Fibroblast of lung (primary cell): ENCODE results near the gene MBD6. TPM values are rescaled to one million over a fixed set of nuclear protein-coding genes. Genes with fewer than 3 reads are reported as not detected.

ENCODE experiments used
- DNase-seq, 2 donors: peaks; one replicate each; pipeline versions ENCODE4 v3.0.0 to v3.0.0-alpha.2; 2010; ENCODE audit warnings: low read depth in 2 of 2
- H2AFZ ChIP-seq: 2 replicates; pipeline ENCODE4 v1.5.1; 2012; ENCODE audit warnings: low read length, control low read depth, inconsistent platforms
- H3K27ac ChIP-seq: 2 replicates; pipeline ENCODE4 v1.5.1; 2011; ENCODE audit warnings: low read length, control low read depth; ENCODE audit not compliant: insufficient read depth
- H3K27me3 ChIP-seq: 2 replicates; pipeline ENCODE4 v1.5.1; 2011; ENCODE audit warnings: mild to moderate bottlenecking, low read length; ENCODE audit not compliant: control insufficient read depth, insufficient read depth
- H3K36me3 ChIP-seq: 2 replicates; pipeline ENCODE4 v1.5.1; 2011; ENCODE audit warnings: low read length; ENCODE audit not compliant: control insufficient read depth, insufficient read depth
- H3K4me1 ChIP-seq: 2 replicates; pipeline ENCODE4 v1.5.1; 2011; ENCODE audit warnings: low read length; ENCODE audit not compliant: control insufficient read depth, insufficient read depth; ENCODE audit errors: extremely low read depth
- H3K4me2 ChIP-seq: 2 replicates; pipeline ENCODE4 v1.5.1; 2011; ENCODE audit warnings: low read length, control low read depth; ENCODE audit not compliant: insufficient read depth; ENCODE audit errors: extremely low read depth
- H3K4me3 ChIP-seq, 4 experiments: fragments of 200-600 bp in 1 of 4; sonication (generic) in 1 of 4; replicated peaks in 1 of 4; 2 replicates each; pipeline ENCODE4 v1.5.1; 2011 to 2016; ENCODE audit warnings: low read length in 4 of 4, low read depth in 3 of 4, mild to moderate bottlenecking in 3 of 4, control low read depth in 2 of 4, inconsistent platforms in 1 of 4, mixed read lengths in 1 of 4; ENCODE audit not compliant: insufficient read depth in 1 of 4; ENCODE audit errors: control extremely low read depth in 1 of 4
- H3K79me2 ChIP-seq: 2 replicates; pipeline ENCODE4 v1.5.1; 2012; ENCODE audit warnings: mild to moderate bottlenecking, low read length, inconsistent platforms; ENCODE audit not compliant: control insufficient read depth, insufficient read depth
- H3K9ac ChIP-seq: 2 replicates; pipeline ENCODE4 v1.5.1; 2011; ENCODE audit warnings: mild to moderate bottlenecking, low read length, control low read depth; ENCODE audit not compliant: insufficient read depth
- H3K9me3 ChIP-seq: 2 replicates; pipeline ENCODE4 v1.5.1; 2012; ENCODE audit warnings: low read depth, low read length; ENCODE audit not compliant: control insufficient read depth, insufficient read depth
- H4K20me1 ChIP-seq: 2 replicates; pipeline ENCODE4 v1.5.1; 2011; ENCODE audit warnings: low read length; ENCODE audit not compliant: control insufficient read depth, insufficient read depth; ENCODE audit errors: extremely low read depth
- CTCF ChIP-seq, 2 donors: IDR thresholded peaks in 1 of 2; conservative IDR thresholded peaks in 1 of 2; 1 replicate in 1 of 2; 2 replicates in 1 of 2; pipeline ENCODE4 v1.5.1; 2011 to 2012; ENCODE audit warnings: low read length in 2 of 2, control low read depth in 1 of 2, inconsistent platforms in 1 of 2, low read depth in 1 of 2, mild to moderate bottlenecking in 1 of 2
- EZH2 ChIP-seq: IDR thresholded peaks from 2 replicates; pipeline ENCODE4 v1.5.1; 2012; ENCODE audit warnings: low read length, control low read depth, mild to moderate bottlenecking; ENCODE audit errors: missing control alignments
- polyA plus RNA-seq, 2 donors: library from polyadenylated mRNA; depleted of rRNA in 1 of 2; stranded (reverse) in 1 of 2; unstranded in 1 of 2; fragments of >200 nt; gene quantifications; 2 replicates each; pipeline ENCODE4 v1.2.1, GENCODE V29; 2011 to 2012; ENCODE audit warnings: missing spikeins in 1 of 2
- total RNA-seq: library from RNA; depleted of rRNA; stranded (reverse); fragments of >200 nt; gene quantifications from 2 replicates; pipeline ENCODE4 v1.2.1, GENCODE V29; 2014

MBD6 gene
- total and polyA plus RNA-seq, 2 donors (not counting 1 experiment from before 2014, with no cell fraction given) = 3.0 to 7.1 TPM

GRCh38 chr12:57574795-57575194 is 52.2 kb downstream of the MBD6 start:
- Histone ChIP-seq H3K9me3 (no peaks in the 10 kb centered on the region), H3K36me3 (no peaks in the 10 kb centered on the region), H2AFZ (no peak overlapping the region), H3K4me1 (no peaks in the 10 kb centered on the region), H3K27ac (no peak overlapping the region), H3K9ac (no peak overlapping the region), H3K4me3 (no peak overlapping the region), H3K79me2 (no peaks in the 10 kb centered on the region), H4K20me1 (no peaks in the 10 kb centered on the region), H3K27me3 (no peaks in the 10 kb centered on the region), H3K4me2 (no peak overlapping the region)
- TF ChIP-seq CTCF (conservative IDR thresholded peaks at IDR 0.05 in 1 of 2, IDR thresholded peaks at IDR 0.05 in 1 of 2; ENCODE audit: low read depth in 1 of 2, low read length in 2 of 2) = no peak
- no peak for TF ChIP-seq EZH2
- no peak for DNase-seq

GRCh38 chr12:57575771-57576612 is 53.4 kb downstream of the MBD6 start:
- DNase-seq = no peak
- Histone ChIP-seq H3K36me3 (no peaks in the 10 kb centered on the region), H2AFZ (no peak overlapping the region), H3K4me2 (no peak overlapping the region), H3K27ac (no peak overlapping the region), H3K27me3 (no peaks in the 10 kb centered on the region), H3K4me3 (no peak overlapping the region), H3K79me2 (no peaks in the 10 kb centered on the region), H3K9ac (no peak overlapping the region), H3K4me1 (no peaks in the 10 kb centered on the region), H4K20me1 (no peaks in the 10 kb centered on the region), H3K9me3 (no peaks in the 10 kb centered on the region)
- TF ChIP-seq EZH2 (no peak), CTCF (conservative IDR thresholded peaks at IDR 0.05 in 1 of 2, IDR thresholded peaks at IDR 0.05 in 1 of 2; ENCODE audit: low read depth in 1 of 2, low read length in 2 of 2) (no peak)

DNA sequence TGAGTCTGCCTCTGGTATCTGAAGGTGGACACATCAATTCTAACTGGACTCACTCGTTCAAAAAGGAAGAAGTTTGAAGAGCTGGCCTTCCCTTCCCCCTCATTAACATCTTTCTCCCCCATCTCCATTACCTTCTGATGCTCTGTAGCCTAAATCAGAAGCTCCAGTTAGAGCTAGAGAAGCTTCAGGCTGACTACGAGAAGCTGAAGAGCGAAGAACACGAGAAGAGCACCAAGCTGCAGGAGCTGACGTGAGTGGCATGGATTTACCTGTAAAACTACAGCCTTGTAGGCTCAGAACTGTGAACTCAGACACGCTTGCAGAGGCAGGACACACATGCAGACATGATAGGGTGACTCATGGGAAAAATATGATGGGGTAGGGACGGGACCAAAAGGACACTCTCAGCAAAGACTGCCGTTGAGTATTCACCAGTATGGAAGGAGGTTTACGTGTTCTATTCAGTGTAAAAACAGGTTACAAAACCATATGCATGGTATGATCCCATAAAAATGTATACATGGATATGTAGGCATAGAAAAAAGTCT is 54.1 kb downstream of the MBD6 start:
- Histone ChIP-seq H4K20me1 (no peaks in the 10 kb centered on the region), H3K36me3 (no peaks in the 10 kb centered on the region), H2AFZ (no peak overlapping the region), H3K27me3 (no peaks in the 10 kb centered on the region), H3K9me3 (no peaks in the 10 kb centered on the region), H3K9ac (no peak overlapping the region), H3K4me3 (no peak overlapping the region), H3K4me2 (no peak overlapping the region), H3K79me2 (no peaks in the 10 kb centered on the region), H3K4me1 (no peaks in the 10 kb centered on the region), H3K27ac (no peak overlapping the region)
- no peak for TF ChIP-seq CTCF (conservative IDR thresholded peaks at IDR 0.05 in 1 of 2, IDR thresholded peaks at IDR 0.05 in 1 of 2; ENCODE audit: low read depth in 1 of 2, low read length in 2 of 2)
- TF ChIP-seq EZH2 = no peak
- DNase-seq = no peak
